Neural cell (in vitro differentiated cells): Measurements from ENCODE around the gene EP400.

Source experiments
- EZH2 ChIP-seq: fragments of 200-600, 300-800 bp; shearing (Covaris generic), sonication (generic); IDR thresholded peaks from 2 replicates; pipeline ENCODE4 v1.6.1; 2014; ENCODE audit warnings: antibody characterized with exemption, low read length, borderline replicate concordance, mild to moderate bottlenecking; ENCODE audit not compliant: insufficient read depth, poor library complexity, severe bottlenecking
- MXI1 ChIP-seq: fragments of 450-650 bp; conservative IDR thresholded peaks from 2 replicates; pipeline ENCODE4 v1.6.1; 2014; ENCODE audit warnings: antibody characterized with exemption, mild to moderate bottlenecking; ENCODE audit not compliant: poor library complexity, severe bottlenecking
- POLR2AphosphoS5 ChIP-seq: IDR thresholded peaks from 2 replicates; pipeline ENCODE4 v1.6.1; 2012
- SMC3 ChIP-seq: fragments of 450-650 bp; conservative IDR thresholded peaks from 2 replicates; pipeline ENCODE4 v1.6.1; 2014; ENCODE audit warnings: antibody characterized with exemption, mild to moderate bottlenecking, moderate library complexity; ENCODE audit not compliant: poor library complexity
- TAF1 ChIP-seq: IDR thresholded peaks from 2 replicates; pipeline ENCODE4 v1.6.1; 2012; ENCODE audit warnings: low read depth
- TF ChIP-seq, protein P1 (sequence below): IDR thresholded peaks from 2 replicates; pipeline ENCODE4 v1.6.1; 2012; ENCODE audit warnings: borderline replicate concordance
- TF ChIP-seq, protein P2 (sequence below): fragments of 450-650 bp; IDR thresholded peaks from 2 replicates; pipeline ENCODE4 v1.5.1; 2014; ENCODE audit warnings: antibody characterized with exemption, mild to moderate bottlenecking, moderate library complexity; ENCODE audit not compliant: poor library complexity, severe bottlenecking

DNA sequence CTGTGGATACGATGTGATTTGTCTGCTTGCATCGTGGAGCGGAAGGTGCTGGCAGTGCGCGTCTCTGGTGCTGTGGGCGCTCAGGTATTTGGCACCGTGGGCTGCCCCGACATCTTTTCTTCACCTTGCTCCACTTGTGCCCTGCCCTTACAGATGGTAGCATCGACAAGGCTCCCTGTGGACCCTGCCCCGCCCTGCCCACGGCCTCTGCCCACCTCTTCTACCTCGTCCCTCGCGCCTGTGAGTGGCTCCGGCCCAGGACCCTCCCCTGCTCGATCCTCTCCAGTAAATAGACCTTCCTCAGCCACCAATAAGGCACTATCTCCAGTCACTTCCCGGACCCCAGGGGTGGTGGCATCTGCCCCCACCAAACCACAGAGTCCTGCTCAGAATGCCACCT, 36.6 kb downstream of the EP400 start:
- TF ChIP-seq, protein P1, sequence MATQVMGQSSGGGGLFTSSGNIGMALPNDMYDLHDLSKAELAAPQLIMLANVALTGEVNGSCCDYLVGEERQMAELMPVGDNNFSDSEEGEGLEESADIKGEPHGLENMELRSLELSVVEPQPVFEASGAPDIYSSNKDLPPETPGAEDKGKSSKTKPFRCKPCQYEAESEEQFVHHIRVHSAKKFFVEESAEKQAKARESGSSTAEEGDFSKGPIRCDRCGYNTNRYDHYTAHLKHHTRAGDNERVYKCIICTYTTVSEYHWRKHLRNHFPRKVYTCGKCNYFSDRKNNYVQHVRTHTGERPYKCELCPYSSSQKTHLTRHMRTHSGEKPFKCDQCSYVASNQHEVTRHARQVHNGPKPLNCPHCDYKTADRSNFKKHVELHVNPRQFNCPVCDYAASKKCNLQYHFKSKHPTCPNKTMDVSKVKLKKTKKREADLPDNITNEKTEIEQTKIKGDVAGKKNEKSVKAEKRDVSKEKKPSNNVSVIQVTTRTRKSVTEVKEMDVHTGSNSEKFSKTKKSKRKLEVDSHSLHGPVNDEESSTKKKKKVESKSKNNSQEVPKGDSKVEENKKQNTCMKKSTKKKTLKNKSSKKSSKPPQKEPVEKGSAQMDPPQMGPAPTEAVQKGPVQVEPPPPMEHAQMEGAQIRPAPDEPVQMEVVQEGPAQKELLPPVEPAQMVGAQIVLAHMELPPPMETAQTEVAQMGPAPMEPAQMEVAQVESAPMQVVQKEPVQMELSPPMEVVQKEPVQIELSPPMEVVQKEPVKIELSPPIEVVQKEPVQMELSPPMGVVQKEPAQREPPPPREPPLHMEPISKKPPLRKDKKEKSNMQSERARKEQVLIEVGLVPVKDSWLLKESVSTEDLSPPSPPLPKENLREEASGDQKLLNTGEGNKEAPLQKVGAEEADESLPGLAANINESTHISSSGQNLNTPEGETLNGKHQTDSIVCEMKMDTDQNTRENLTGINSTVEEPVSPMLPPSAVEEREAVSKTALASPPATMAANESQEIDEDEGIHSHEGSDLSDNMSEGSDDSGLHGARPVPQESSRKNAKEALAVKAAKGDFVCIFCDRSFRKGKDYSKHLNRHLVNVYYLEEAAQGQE, result no peak
- TF ChIP-seq, protein P2, sequence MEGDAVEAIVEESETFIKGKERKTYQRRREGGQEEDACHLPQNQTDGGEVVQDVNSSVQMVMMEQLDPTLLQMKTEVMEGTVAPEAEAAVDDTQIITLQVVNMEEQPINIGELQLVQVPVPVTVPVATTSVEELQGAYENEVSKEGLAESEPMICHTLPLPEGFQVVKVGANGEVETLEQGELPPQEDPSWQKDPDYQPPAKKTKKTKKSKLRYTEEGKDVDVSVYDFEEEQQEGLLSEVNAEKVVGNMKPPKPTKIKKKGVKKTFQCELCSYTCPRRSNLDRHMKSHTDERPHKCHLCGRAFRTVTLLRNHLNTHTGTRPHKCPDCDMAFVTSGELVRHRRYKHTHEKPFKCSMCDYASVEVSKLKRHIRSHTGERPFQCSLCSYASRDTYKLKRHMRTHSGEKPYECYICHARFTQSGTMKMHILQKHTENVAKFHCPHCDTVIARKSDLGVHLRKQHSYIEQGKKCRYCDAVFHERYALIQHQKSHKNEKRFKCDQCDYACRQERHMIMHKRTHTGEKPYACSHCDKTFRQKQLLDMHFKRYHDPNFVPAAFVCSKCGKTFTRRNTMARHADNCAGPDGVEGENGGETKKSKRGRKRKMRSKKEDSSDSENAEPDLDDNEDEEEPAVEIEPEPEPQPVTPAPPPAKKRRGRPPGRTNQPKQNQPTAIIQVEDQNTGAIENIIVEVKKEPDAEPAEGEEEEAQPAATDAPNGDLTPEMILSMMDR, result no peak
- no peak for TF ChIP-seq POLR2AphosphoS5
- TF ChIP-seq MXI1, result no peak
- no peak for TF ChIP-seq SMC3
- TF ChIP-seq EZH2, result no peak
- no peak for TF ChIP-seq TAF1
